Right lobe of liver (tissue), 4 donors: ENCODE measurements around the gene BCAP31.
"Not testable (repeated sequence)": the region's sequence is repeated elsewhere in the genome, so short reads cannot be mapped to it uniquely, and the experiment has no call there.

Experiments
- POLR2A ChIP-seq: fragments of 450-650 bp; IDR thresholded peaks from one replicate; pipeline ENCODE4 v1.6.1; 2017; ENCODE audit warnings: antibody characterized with exemption, mild to moderate bottlenecking
- TF ChIP-seq, protein P1 (sequence below), 4 donors: fragments of 200-600 bp in 3 of 4; fragments of 450-650 bp in 1 of 4; IDR thresholded peaks; one replicate each; pipeline versions ENCODE4 v1.5.1 to v1.8.0; 2016 to 2022; ENCODE audit warnings: antibody characterized with exemption in 4 of 4, mild to moderate bottlenecking in 2 of 4
- donor health status: DM: no; HTN: no; CAD: no.
- donor health status: DM: no; HTN: no; CAD: no.
- donor health status: DM: no; HTN: yes; CAD: no.

DNA sequence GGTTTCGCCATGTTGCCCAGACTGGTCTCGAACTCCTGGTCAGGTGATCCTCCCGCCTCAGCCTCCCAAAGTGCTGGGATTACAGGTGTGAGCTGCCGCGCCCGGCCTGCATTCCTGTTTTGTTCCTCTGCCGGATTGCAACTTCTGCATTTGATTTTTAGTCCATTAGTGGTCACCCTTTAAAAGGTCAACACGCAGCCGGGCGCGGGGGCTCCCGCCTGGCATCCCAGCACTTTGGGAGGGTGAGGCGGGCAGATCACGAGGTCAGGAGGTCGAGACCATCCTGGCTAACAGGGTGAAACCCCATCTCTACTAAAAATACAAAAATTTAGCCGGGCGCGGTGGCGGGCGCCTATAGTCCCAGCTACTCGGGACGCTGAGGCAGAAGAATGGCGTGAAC lies 5.9 kb upstream of the BCAP31 start:
- TF ChIP-seq, protein P1, sequence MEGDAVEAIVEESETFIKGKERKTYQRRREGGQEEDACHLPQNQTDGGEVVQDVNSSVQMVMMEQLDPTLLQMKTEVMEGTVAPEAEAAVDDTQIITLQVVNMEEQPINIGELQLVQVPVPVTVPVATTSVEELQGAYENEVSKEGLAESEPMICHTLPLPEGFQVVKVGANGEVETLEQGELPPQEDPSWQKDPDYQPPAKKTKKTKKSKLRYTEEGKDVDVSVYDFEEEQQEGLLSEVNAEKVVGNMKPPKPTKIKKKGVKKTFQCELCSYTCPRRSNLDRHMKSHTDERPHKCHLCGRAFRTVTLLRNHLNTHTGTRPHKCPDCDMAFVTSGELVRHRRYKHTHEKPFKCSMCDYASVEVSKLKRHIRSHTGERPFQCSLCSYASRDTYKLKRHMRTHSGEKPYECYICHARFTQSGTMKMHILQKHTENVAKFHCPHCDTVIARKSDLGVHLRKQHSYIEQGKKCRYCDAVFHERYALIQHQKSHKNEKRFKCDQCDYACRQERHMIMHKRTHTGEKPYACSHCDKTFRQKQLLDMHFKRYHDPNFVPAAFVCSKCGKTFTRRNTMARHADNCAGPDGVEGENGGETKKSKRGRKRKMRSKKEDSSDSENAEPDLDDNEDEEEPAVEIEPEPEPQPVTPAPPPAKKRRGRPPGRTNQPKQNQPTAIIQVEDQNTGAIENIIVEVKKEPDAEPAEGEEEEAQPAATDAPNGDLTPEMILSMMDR (IDR thresholded peaks at IDR 0.05) = not testable (repeated sequence)
- TF ChIP-seq POLR2A = not testable (repeated sequence)
